HCT116 (cell line): Measurements from ENCODE around the gene INPP5E. TPM values are rescaled to one million over a fixed set of nuclear protein-coding genes. Genes with fewer than 3 reads are reported as not detected.

Experiments
- ATAC-seq: fragments of 200-7000 bp; cut with Tn5 transposase; 2 replicates; pipeline ENCODE4 v1.9.1; 2020; ENCODE audit warnings: mild to moderate bottlenecking, moderate library complexity
- BruUV-seq: library from RNA; stranded (reverse); fragments of 400-500 nt; replicated peaks from 2 replicates; lab custom pipeline; 2021; lab: Mats Ljungman, UMichigan
- CTCF ChIA-PET: fragments of 300-600 bp; sonication (Branson Sonifier 250); formaldehyde crosslinking; loops from one replicate; lab custom pipeline; 2021; ENCODE audit warnings: antibody characterized with exemption; lab: Charles Lee
- POLR2A ChIA-PET: fragments of 300-600, 350-600 bp; sonication (Branson Sonifier 250); formaldehyde crosslinking; loops from one replicate; lab custom pipeline; 2021; ENCODE audit warnings: antibody characterized with exemption; lab: Charles Lee
- RAD21 ChIA-PET, 2 experiments: fragments of 300-600 bp; sonication (Branson Sonifier 250); formaldehyde crosslinking; loops; one replicate each; lab custom pipeline; 2023; ENCODE audit warnings: low total read pairs in 2 of 2; ENCODE audit not compliant: uncharacterized antibody in 2 of 2, unreplicated experiment in 2 of 2, low non-redundant PET in 1 of 2; lab: Charles Lee
- DNase-seq: peaks from one replicate; pipeline ENCODE4 v3.0.0-alpha.2; 2010; ENCODE audit warnings: low read depth, low spot score
- H2AFZ ChIP-seq: fragments of 200-600 bp; shearing (Covaris generic), sonication (generic); 2 replicates; pipeline ENCODE4 v1.6.1; 2017; ENCODE audit warnings: low read depth, mixed run types, mixed read lengths, antibody characterized with exemption, low read length; ENCODE audit not compliant: poor library complexity, severe bottlenecking
- H3K27ac ChIP-seq: 2 replicates; pipeline ENCODE4 v1.5.1; 2012; ENCODE audit warnings: low read depth, low read length
- H3K27me3 ChIP-seq: fragments of 200-600 bp; sonication (generic); 2 replicates; pipeline ENCODE4 v1.6.1; 2016; ENCODE audit warnings: mixed run types, low read length, mixed read lengths; ENCODE audit not compliant: insufficient read depth
- H3K36me3 ChIP-seq, 2 experiments: fragments of 200-500 bp in 1 of 2; fragments of 200-600 bp in 1 of 2; sonication (Bioruptor generic) in 1 of 2; sonication (generic) in 1 of 2; 2 replicates each; pipeline versions ENCODE4 v1.5.1 to v1.6.1; 2014 to 2016; ENCODE audit warnings: low read length in 2 of 2, inconsistent platforms in 1 of 2, mixed read lengths in 1 of 2, mixed run types in 1 of 2; ENCODE audit not compliant: insufficient read depth in 2 of 2, control insufficient read depth in 1 of 2
- H3K4me1 ChIP-seq, 2 experiments: fragments of 200-600 bp in 1 of 2; sonication (generic) in 1 of 2; 2 replicates each; pipeline versions ENCODE4 v1.5.1 to v1.6.1; 2012 to 2017; ENCODE audit warnings: low read length in 2 of 2, inconsistent platforms in 1 of 2, mild to moderate bottlenecking in 1 of 2, mixed read lengths in 1 of 2, mixed run types in 1 of 2, moderate library complexity in 1 of 2; ENCODE audit not compliant: insufficient read depth in 2 of 2, control insufficient read depth in 1 of 2
- H3K4me2 ChIP-seq: fragments of 200-600 bp; sonication (generic); 2 replicates; pipeline ENCODE4 v1.6.1; 2017; ENCODE audit warnings: mixed run types, low read length, mixed read lengths
- H3K4me3 ChIP-seq, 2 experiments: fragments of 200-600 bp in 1 of 2; sonication (generic) in 1 of 2; replicated peaks in 1 of 2; 2 replicates each; pipeline ENCODE4 v1.5.1; 2011 to 2016; ENCODE audit warnings: low read length in 2 of 2, control low read depth in 1 of 2, low read depth in 1 of 2, mild to moderate bottlenecking in 1 of 2, mixed read lengths in 1 of 2, mixed run types in 1 of 2
- H3K79me2 ChIP-seq: fragments of 200-600 bp; sonication (generic); 2 replicates; pipeline ENCODE4 v1.6.1; 2017; ENCODE audit warnings: mild to moderate bottlenecking, mixed run types, low read length, moderate library complexity, mixed read lengths; ENCODE audit not compliant: insufficient read depth
- H3K9ac ChIP-seq: fragments of 200-600 bp; sonication (generic); 2 replicates; pipeline ENCODE4 v1.6.1; 2016; ENCODE audit warnings: low read length, mixed read lengths
- H3K9me2 ChIP-seq: fragments of 200-600 bp; sonication (generic), shearing (Covaris generic); 2 replicates; pipeline ENCODE4 v1.6.1; 2017; ENCODE audit warnings: mixed run types, mild to moderate bottlenecking, moderate library complexity; ENCODE audit not compliant: insufficient read depth
- H3K9me3 ChIP-seq, 2 experiments: fragments of 200-500 bp in 1 of 2; fragments of 200-600 bp in 1 of 2; sonication (Bioruptor generic) in 1 of 2; sonication (generic) in 1 of 2; 2 replicates each; pipeline ENCODE4 v1.6.1; 2014 to 2017; ENCODE audit warnings: low read length in 2 of 2, mixed read lengths in 2 of 2, inconsistent platforms in 1 of 2, low read depth in 1 of 2, mild to moderate bottlenecking in 1 of 2, mixed run types in 1 of 2, moderate library complexity in 1 of 2; ENCODE audit not compliant: control insufficient read depth in 1 of 2, insufficient read depth in 1 of 2
- H4K20me1 ChIP-seq: fragments of 200-600 bp; sonication (generic), shearing (Covaris generic); 2 replicates; pipeline ENCODE4 v1.6.1; 2017; ENCODE audit warnings: mixed run types, mild to moderate bottlenecking, moderate library complexity; ENCODE audit not compliant: insufficient read depth
- CBX3 ChIP-seq: IDR thresholded peaks from 2 replicates; pipeline ENCODE4 v1.6.1; 2012; ENCODE audit warnings: low read depth
- CEBPB ChIP-seq: IDR thresholded peaks from 2 replicates; pipeline ENCODE4 v1.6.1; 2012; ENCODE audit warnings: low read depth
- CTCF ChIP-seq, 3 experiments: fragments of 200-600 bp in 1 of 3; sonication (generic) in 1 of 3; IDR thresholded peaks in 2 of 3; conservative IDR thresholded peaks in 1 of 3; 2 replicates each; pipeline ENCODE4 v1.5.1; 2012 to 2017; ENCODE audit warnings: low read depth in 2 of 3, low read length in 2 of 3, antibody characterized with exemption in 1 of 3, borderline replicate concordance in 1 of 3, control low read depth in 1 of 3, mild to moderate bottlenecking in 1 of 3, mixed read lengths in 1 of 3, mixed run types in 1 of 3, moderate library complexity in 1 of 3; ENCODE audit not compliant: insufficient read depth in 1 of 3
- JUND ChIP-seq: IDR thresholded peaks from 2 replicates; pipeline ENCODE4 v1.6.1; 2012
- POLR2AphosphoS5 ChIP-seq: IDR thresholded peaks from 2 replicates; pipeline ENCODE4 v1.6.1; 2011; ENCODE audit warnings: mild to moderate bottlenecking, low read depth, low read length, moderate library complexity
- REST ChIP-seq: IDR thresholded peaks from 2 replicates; pipeline ENCODE4 v1.6.1; 2012; ENCODE audit warnings: low read depth
- ZFX ChIP-seq: fragments of 450-650 bp; IDR thresholded peaks from 2 replicates; pipeline ENCODE4 v1.6.1; 2017
- intact Hi-C: fragments of 100-400 bp; cut with micrococcal nuclease; formaldehyde crosslinking; loops from 2 replicates; pipeline ENCODE4 v1.10.0; 2022
- total RNA-seq: library from RNA; stranded (reverse); gene quantifications from one replicate; pipeline ENCODE4 v1.2.1, GENCODE V29; 2021; ENCODE audit not compliant: unreplicated experiment
- TF ChIP-seq, protein P1 (sequence below): IDR thresholded peaks from 2 replicates; pipeline ENCODE4 v1.6.1; 2011; ENCODE audit warnings: mild to moderate bottlenecking, low read length, moderate library complexity; ENCODE audit not compliant: insufficient replicate concordance; ENCODE audit errors: extremely low read depth

Gene INPP5E
- total RNA-seq, 1 experiment from 2014 or later, result 23.8 TPM

DNA sequence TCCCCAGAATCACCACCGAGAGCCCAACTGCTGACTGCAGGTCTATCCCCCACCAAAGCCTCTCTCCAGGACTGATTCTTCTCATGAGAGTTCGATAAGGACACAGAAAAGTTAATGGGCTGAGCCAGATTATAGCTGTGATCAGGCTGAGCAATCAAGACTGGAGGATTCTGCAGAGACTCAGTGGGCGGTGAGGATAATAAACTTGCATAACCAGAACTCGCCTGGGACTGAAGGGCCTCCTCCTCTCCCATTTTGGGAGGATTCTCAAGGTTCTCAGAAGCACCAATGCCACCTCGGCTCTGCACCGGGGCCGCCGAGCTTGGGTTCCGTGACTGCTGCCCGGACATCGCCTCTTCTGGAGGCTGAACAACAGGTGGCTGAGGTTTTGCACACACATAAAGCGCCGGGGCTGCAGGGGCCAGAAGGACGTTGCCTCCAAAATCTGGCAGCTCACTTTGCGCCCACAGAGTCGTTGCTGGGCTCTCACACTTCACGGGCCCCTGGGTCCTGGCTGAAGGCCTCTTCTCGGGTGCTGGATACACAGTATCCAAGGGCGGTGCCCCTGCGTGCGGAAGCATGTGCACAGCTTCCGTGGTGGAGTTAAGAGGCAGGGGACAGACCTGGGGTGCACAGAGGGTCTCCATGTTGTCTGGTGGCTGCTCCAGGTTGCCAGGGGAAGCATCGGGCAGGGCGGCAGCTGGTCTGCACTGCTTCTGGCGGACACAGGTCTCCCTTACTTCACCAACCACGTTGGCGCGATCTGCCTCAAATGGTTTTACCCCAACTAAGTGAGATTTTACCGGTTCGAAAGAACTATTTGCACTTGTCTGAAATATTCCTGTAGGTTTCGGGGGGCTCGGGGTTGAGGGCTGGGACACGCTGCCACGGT lies 35.6 kb upstream of the INPP5E start:
- Histone ChIP-seq H3K36me3 (peaks cover 56 to 73% of the 10 kb centered on the region in 2 experiments), H3K27ac (no peak overlapping the region), H3K9me3 (no peaks in the 10 kb centered on the region), H3K9me2 (no peaks in the 10 kb centered on the region), H3K9ac (no peak overlapping the region), H3K27me3 (no peaks in the 10 kb centered on the region), H2AFZ (no peak overlapping the region), H4K20me1 (no peaks in the 10 kb centered on the region), H3K4me1 (no peaks in the 10 kb centered on the region), H3K4me2 (no peak overlapping the region), H3K79me2 (peaks cover 96% of the 10 kb centered on the region), H3K4me3 (no peak overlapping the region)
- CTCF ChIA-PET, result interaction anchor here (0.5 kb wide), 1 partner anchor 102 kb away, joined by 3 read pairs; no protein-coding TSS in a partner anchor
- TSS peak; percentile 1 for BruUV-seq
- intact Hi-C loops, result no loop called here
- POLR2A ChIA-PET, result no interaction called here
- TF ChIP-seq JUND (no peak), CBX3 (no peak), ZFX (no peak), CEBPB (no peak)
- DNase-seq (no peak), ATAC-seq (no peak)
- RAD21 ChIA-PET, result interaction anchor here in 1 of 2 experiments (0.6 kb wide), 1 partner anchor 22 kb away, joined by 4 read pairs; no protein-coding TSS in a partner anchor

DNA sequence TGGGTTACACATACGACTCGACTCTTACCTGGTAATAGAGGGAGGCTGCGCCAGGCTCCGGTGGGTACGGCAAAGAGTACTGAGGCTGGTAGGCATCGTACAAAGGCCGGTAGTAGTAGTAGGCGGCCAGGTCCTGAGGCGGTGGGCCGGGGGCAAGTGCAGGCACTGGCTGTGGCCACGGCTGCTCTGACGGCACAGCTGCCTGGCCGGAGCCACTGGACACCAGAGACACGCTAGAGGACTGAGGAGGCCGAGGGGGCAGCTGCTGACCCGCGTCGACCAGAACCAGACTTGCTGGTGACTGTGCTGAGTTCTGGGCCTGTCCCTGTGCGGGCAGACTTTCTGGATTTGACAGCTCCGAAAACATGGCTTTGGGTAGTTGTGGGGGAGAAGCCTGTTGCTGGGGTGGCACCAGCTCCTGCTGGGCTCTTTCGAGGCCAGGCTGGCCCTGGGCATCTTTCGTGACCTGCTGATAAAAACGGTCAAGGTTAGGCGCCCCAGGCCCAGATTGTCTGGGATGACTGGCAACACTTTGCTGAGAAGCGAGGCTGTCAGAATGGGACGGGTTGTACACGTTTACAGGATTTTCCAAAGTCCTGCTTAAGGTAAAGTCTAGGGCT lies 34.5 kb upstream of the INPP5E start:
- H2AFZ ChIP-seq, result no peak overlapping the region
- no peaks in the 10 kb centered on the region for H3K4me1 ChIP-seq
- H3K27ac ChIP-seq, result no peak overlapping the region; the same call in 1 of the 2 replicates
- RAD21 ChIA-PET, result no interaction called here
- POLR2A ChIA-PET, result no interaction called here
- peaks cover 56 to 81% of the 10 kb centered on the region in 2 experiments for H3K36me3 ChIP-seq
- intact Hi-C loops, result no loop called here
- no peaks in the 10 kb centered on the region for H4K20me1 ChIP-seq
- CTCF ChIA-PET, result no interaction called here
- ATAC-seq (no peak), DNase-seq (no peak)
- no peaks in the 10 kb centered on the region for H3K27me3 ChIP-seq
- H3K4me3 ChIP-seq, result no peak overlapping the region
- no TSS peak for BruUV-seq
- H3K9ac ChIP-seq, result no peak overlapping the region
- H3K79me2 ChIP-seq, result peaks cover 96% of the 10 kb centered on the region
- TF ChIP-seq REST (no peak), POLR2AphosphoS5 (no peak), CTCF (IDR thresholded peaks at IDR 0.05 in 2 of 3, conservative IDR thresholded peaks at IDR 0.05 in 1 of 3; ENCODE audit: borderline replicate concordance in 1 of 3, insufficient read depth in 1 of 3, low read depth in 2 of 3, low read length in 2 of 3) (no peak)
- TF ChIP-seq, protein P1, sequence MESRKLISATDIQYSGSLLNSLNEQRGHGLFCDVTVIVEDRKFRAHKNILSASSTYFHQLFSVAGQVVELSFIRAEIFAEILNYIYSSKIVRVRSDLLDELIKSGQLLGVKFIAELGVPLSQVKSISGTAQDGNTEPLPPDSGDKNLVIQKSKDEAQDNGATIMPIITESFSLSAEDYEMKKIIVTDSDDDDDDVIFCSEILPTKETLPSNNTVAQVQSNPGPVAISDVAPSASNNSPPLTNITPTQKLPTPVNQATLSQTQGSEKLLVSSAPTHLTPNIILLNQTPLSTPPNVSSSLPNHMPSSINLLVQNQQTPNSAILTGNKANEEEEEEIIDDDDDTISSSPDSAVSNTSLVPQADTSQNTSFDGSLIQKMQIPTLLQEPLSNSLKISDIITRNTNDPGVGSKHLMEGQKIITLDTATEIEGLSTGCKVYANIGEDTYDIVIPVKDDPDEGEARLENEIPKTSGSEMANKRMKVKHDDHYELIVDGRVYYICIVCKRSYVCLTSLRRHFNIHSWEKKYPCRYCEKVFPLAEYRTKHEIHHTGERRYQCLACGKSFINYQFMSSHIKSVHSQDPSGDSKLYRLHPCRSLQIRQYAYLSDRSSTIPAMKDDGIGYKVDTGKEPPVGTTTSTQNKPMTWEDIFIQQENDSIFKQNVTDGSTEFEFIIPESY, result no peak
- no peaks in the 10 kb centered on the region for H3K9me3 ChIP-seq
- no peaks in the 10 kb centered on the region for H3K9me2 ChIP-seq
- H3K4me2 ChIP-seq, result no peak overlapping the region
